ENCODE results near the gene VWA8.
"Not testable (repeated sequence)": the region's sequence is repeated elsewhere in the genome, so short reads cannot be mapped to it uniquely, and the experiment has no call there.

DNA sequence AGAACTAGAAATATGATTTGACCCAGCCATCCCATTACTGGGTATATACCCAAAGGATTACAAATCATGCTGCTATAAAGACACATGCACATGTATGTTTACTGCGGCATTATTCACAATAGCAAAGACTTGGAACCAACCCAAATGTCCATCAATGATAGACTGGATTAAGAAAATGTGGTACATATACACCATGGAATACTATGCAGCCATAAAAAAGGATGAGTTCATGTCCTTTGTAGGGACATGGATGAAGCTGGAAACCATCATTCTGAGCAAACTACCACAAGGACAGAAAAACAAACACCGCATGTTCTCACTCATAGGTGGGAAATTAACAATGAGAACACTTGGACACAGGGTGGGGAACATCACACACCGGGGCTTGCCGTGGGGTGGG is 38.0 kb downstream of the VWA8 start:
- TF ChIP-seq, protein P1, sequence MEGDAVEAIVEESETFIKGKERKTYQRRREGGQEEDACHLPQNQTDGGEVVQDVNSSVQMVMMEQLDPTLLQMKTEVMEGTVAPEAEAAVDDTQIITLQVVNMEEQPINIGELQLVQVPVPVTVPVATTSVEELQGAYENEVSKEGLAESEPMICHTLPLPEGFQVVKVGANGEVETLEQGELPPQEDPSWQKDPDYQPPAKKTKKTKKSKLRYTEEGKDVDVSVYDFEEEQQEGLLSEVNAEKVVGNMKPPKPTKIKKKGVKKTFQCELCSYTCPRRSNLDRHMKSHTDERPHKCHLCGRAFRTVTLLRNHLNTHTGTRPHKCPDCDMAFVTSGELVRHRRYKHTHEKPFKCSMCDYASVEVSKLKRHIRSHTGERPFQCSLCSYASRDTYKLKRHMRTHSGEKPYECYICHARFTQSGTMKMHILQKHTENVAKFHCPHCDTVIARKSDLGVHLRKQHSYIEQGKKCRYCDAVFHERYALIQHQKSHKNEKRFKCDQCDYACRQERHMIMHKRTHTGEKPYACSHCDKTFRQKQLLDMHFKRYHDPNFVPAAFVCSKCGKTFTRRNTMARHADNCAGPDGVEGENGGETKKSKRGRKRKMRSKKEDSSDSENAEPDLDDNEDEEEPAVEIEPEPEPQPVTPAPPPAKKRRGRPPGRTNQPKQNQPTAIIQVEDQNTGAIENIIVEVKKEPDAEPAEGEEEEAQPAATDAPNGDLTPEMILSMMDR (IDR thresholded peaks at IDR 0.05) = not testable (repeated sequence)
- TF ChIP-seq POLR2A (IDR thresholded peaks at IDR 0.05) = not testable (repeated sequence)
